Measurements from ENCODE around the gene POLD2. TPM values are rescaled to one million over a fixed set of nuclear protein-coding genes. Genes with fewer than 3 reads are reported as not detected.
A peak's percentile ranks its signal among the peaks of the same experiment; 100 is the strongest.

POLD2 gene
- total RNA-seq, 1 donor from 2014 or later, result 58.3 TPM

GRCh38 chr7:44102846-44103565 lies 20.3 kb downstream of the POLD2 start:
- DNase-seq (ENCODE audit: low read depth), result no peak

- DNase-seq (ENCODE audit: low read depth), result peak; percentile 65
Observed at GRCh38 chr7:44101966-44102845, 21.1 kb downstream of the POLD2 start.

- no peak for DNase-seq (ENCODE audit: low read depth)
Observed at GRCh38 chr7:44101303-44101965, 21.9 kb downstream of the POLD2 start.

GRCh38 chr7:44100458-44101302 lies 22.7 kb downstream of the POLD2 start:
- DNase-seq (ENCODE audit: low read depth), result peak; percentile 90

GRCh38 chr7:44099669-44100068 lies 23.7 kb downstream of the POLD2 start:
- DNase-seq (ENCODE audit: low read depth), result no peak

- peak; percentile 25 for DNase-seq (ENCODE audit: low read depth)
Observed at GRCh38 chr7:44098092-44099068, 25.0 kb downstream of the POLD2 start.

- DNase-seq (ENCODE audit: low read depth), result no peak
Observed at GRCh38 chr7:44097064-44097932, 26.1 kb downstream of the POLD2 start.

- DNase-seq (ENCODE audit: low read depth), result no peak
Observed at GRCh38 chr7:44096326-44096881, 26.9 kb downstream of the POLD2 start.

- DNase-seq (ENCODE audit: low read depth), result no peak
Observed at GRCh38 chr7:44095781-44096180, 27.6 kb downstream of the POLD2 start.

GRCh38 chr7:44094883-44095592 lies 28.3 kb downstream of the POLD2 start:
- DNase-seq (ENCODE audit: low read depth), result no peak

- no peak for DNase-seq (ENCODE audit: low read depth)
Observed at GRCh38 chr7:44094365-44094764, 29.0 kb downstream of the POLD2 start.

- DNase-seq (ENCODE audit: low read depth), result no peak
Observed at GRCh38 chr7:44093102-44093641, 30.2 kb downstream of the POLD2 start.

- peak; percentile 63 for DNase-seq (ENCODE audit: low read depth)
Observed at GRCh38 chr7:44087911-44088838, 35.2 kb downstream of the POLD2 start.

GRCh38 chr7:44086627-44087026 lies 36.7 kb downstream of the POLD2 start:
- no peak for DNase-seq (ENCODE audit: low read depth)

GRCh38 chr7:44085546-44085945 lies 37.8 kb downstream of the POLD2 start:
- no peak for DNase-seq (ENCODE audit: low read depth)

- no peak for DNase-seq (ENCODE audit: low read depth)
Observed at GRCh38 chr7:44084701-44085100, 38.6 kb downstream of the POLD2 start.

GRCh38 chr7:44083796-44084195 lies 39.6 kb downstream of the POLD2 start:
- DNase-seq (ENCODE audit: low read depth), result no peak

Measured in renal cortical epithelial cell (primary cell).